ENCODE measurements around the gene RFX6. TPM values are rescaled to one million over a fixed set of nuclear protein-coding genes. Genes with fewer than 3 reads are reported as not detected.

The RFX6 gene, protein sequence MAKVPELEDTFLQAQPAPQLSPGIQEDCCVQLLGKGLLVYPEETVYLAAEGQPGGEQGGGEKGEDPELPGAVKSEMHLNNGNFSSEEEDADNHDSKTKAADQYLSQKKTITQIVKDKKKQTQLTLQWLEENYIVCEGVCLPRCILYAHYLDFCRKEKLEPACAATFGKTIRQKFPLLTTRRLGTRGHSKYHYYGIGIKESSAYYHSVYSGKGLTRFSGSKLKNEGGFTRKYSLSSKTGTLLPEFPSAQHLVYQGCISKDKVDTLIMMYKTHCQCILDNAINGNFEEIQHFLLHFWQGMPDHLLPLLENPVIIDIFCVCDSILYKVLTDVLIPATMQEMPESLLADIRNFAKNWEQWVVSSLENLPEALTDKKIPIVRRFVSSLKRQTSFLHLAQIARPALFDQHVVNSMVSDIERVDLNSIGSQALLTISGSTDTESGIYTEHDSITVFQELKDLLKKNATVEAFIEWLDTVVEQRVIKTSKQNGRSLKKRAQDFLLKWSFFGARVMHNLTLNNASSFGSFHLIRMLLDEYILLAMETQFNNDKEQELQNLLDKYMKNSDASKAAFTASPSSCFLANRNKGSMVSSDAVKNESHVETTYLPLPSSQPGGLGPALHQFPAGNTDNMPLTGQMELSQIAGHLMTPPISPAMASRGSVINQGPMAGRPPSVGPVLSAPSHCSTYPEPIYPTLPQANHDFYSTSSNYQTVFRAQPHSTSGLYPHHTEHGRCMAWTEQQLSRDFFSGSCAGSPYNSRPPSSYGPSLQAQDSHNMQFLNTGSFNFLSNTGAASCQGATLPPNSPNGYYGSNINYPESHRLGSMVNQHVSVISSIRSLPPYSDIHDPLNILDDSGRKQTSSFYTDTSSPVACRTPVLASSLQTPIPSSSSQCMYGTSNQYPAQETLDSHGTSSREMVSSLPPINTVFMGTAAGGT
- total RNA-seq: not detected in 2 replicates

DNA sequence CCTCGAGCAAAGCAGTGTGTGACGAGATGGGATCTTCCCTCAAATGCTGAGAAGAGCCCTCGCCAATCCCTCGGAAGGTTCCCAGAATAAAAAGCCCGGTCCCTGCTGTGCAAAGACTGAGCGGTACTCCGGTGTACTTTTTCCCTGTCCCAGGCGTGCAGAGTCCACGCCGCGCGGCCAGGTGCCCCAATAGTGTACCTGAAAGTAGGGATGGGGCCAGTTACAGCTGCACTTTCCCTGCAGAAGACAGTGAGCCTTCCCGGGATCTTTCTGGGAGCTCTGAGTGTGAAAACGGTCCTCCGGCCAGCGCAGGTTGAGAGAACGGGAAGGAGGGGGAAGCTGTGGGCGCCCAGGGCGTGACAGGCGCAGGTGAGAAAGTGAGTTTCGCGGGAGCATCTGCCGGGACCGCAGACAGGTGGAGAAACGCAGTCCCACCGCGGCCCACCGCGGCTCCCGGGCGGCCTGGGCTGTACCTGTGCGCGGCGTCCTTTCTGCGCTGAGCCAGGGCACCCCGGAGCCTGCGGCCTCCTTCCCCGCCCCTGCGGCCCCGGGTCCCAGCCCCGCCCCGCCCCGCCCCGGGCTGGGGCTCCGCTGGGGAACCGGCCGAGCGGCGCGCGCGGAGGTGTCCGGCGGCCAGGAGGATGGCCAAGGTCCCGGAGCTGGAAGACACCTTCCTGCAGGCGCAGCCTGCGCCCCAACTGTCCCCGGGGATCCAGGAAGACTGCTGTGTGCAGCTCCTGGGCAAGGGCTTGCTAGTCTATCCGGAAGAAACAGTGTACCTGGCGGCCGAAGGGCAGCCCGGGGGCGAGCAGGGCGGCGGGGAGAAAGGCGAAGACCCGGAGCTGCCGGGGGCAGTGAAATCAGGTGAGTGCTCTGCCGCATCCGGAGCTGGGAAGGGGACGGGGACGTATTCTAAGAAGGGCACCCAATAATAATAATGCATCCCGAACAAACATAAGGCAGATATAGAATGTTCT lies at the start of gene RFX6:
Gene RFX6, plus strand, starts transcription at position 608 of the 977 bp plus-strand sequence. Its CDS starts 34 bp downstream, at position 642.

GRCh38 chr6:116828983-116829382 lies 48.1 kb upstream of the RFX6 start, which contains the start of gene GPRC6A:
Gene GPRC6A (minus strand): TSS chr6:116829083. CDS start chr6:116829013, 70 bp downstream.

Other genes starting within 250 kb of the RFX6 start
- 7.2 and 12.5 TPM in 2 replicates for gene ZUP1, start 208.5 kb upstream of the RFX6 start, total RNA-seq
- gene KPNA5, start 196.0 kb upstream of the RFX6 start, total RNA-seq: 8.4 and 8.5 TPM in 2 replicates
- gene FAM162B, start 111.5 kb upstream of the RFX6 start, total RNA-seq: 25.5 TPM in 1 of 2 replicates, not detected in the other
- gene GPRC6A, start 48.2 kb upstream of the RFX6 start, total RNA-seq: 0.14 TPM in 1 of 2 replicates, not detected in the other

All from placental pericyte (primary cell).